ENCODE results near the gene DHCR24.
"Not testable (repeated sequence)": the region's sequence is repeated elsewhere in the genome, so short reads cannot be mapped to it uniquely, and the experiment has no call there.

GRCh38 chr1:54881604-54882003 is 5.4 kb downstream of the DHCR24 start:
- not testable (repeated sequence) for TF ChIP-seq CTCF, POLR2A (IDR thresholded peaks at IDR 0.05)
